ENCODE measurements around the gene MTMR4.
A peak's percentile ranks its signal among the peaks of the same experiment; 100 is the strongest.

GRCh38 chr17:58517928-58518609, 3.6 kb upstream of the MTMR4 start:
- peak; percentile 84 for TF ChIP-seq POLR2AphosphoS5 (IDR thresholded peaks at IDR 0.05)
- TF ChIP-seq CTCF (IDR thresholded peaks at IDR 0.05; ENCODE audit: poor library complexity, severe bottlenecking) = no peak
- TF ChIP-seq SMC3 (conservative IDR thresholded peaks at IDR 0.05; ENCODE audit: poor library complexity) = no peak
- TF ChIP-seq EZH2 (IDR thresholded peaks at IDR 0.05; ENCODE audit: borderline replicate concordance, insufficient read depth, low read length, poor library complexity, severe bottlenecking) = no peak

All from neural cell (in vitro differentiated cells).